OCI-LY7 (cell line): ENCODE results near the gene SPATA45. TPM values are rescaled to one million over a fixed set of nuclear protein-coding genes. Genes with fewer than 3 reads are reported as not detected.

Experiments
- BruUV-seq: library from RNA; stranded (reverse); fragments of 400-500 nt; replicated peaks from 2 replicates; lab custom pipeline; 2021; lab: Mats Ljungman, UMichigan
- CTCF ChIA-PET: fragments of 300-600 bp; sonication (Branson Sonifier 250); formaldehyde crosslinking; loops from one replicate; lab custom pipeline; 2022; ENCODE audit warnings: antibody characterized with exemption; ENCODE audit not compliant: unreplicated experiment; lab: Charles Lee
- POLR2A ChIA-PET: fragments of 300-600 bp; sonication (Branson Sonifier 250); formaldehyde crosslinking; loops from one replicate; lab custom pipeline; 2022; ENCODE audit warnings: antibody characterized with exemption; lab: Charles Lee
- DNase-seq: peaks from one replicate; pipeline ENCODE4 v3.0.0-alpha.2; 2015; ENCODE audit warnings: low spot score
- H2AFZ ChIP-seq: fragments of 200-600 bp; sonication (generic), shearing (Covaris generic); 2 replicates; pipeline ENCODE4 v1.6.1; 2014; ENCODE audit warnings: mild to moderate bottlenecking, antibody characterized with exemption, low read length, moderate library complexity
- H3K27ac ChIP-seq: fragments of 200-600 bp; sonication (generic); 2 replicates; pipeline ENCODE4 v1.5.1; 2014; ENCODE audit warnings: mixed run types, low read depth, mild to moderate bottlenecking, moderate library complexity, low read length, inconsistent platforms; ENCODE audit not compliant: poor library complexity, severe bottlenecking
- H3K36me3 ChIP-seq: fragments of 200-600 bp; sonication (generic); 2 replicates; pipeline ENCODE4 v1.6.1; 2014; ENCODE audit warnings: mild to moderate bottlenecking, antibody characterized with exemption, low read length, moderate library complexity, mixed read lengths; ENCODE audit not compliant: insufficient read depth
- H3K4me1 ChIP-seq: fragments of 200-600 bp; sonication (generic); 2 replicates; pipeline ENCODE4 v1.5.1; 2014; ENCODE audit warnings: mild to moderate bottlenecking, low read length; ENCODE audit not compliant: insufficient read depth, poor library complexity, severe bottlenecking
- H3K4me2 ChIP-seq: fragments of 200-600 bp; sonication (generic); 2 replicates; pipeline ENCODE4 v1.6.1; 2014; ENCODE audit warnings: mild to moderate bottlenecking, low read length
- H3K4me3 ChIP-seq: fragments of 200-600 bp; sonication (generic); 2 replicates; pipeline ENCODE4 v1.5.1; 2014; ENCODE audit warnings: mild to moderate bottlenecking, low read depth, low read length; ENCODE audit not compliant: poor library complexity, severe bottlenecking
- H3K79me2 ChIP-seq: fragments of 200-600 bp; sonication (generic); 2 replicates; pipeline ENCODE4 v1.6.1; 2016; ENCODE audit warnings: low read depth, mild to moderate bottlenecking, low read length, moderate library complexity, mixed read lengths; ENCODE audit not compliant: insufficient read depth
- H3K9me2 ChIP-seq: fragments of 200-600 bp; sonication (generic); 2 replicates; pipeline ENCODE4 v1.6.1; 2016; ENCODE audit warnings: mild to moderate bottlenecking, low read length, mixed read lengths; ENCODE audit not compliant: insufficient read depth
- H3K9me3 ChIP-seq: fragments of 200-600 bp; sonication (generic); 2 replicates; pipeline ENCODE4 v1.6.1; 2014; ENCODE audit warnings: mild to moderate bottlenecking, mixed run types, low read length, mixed read lengths
- H4K20me1 ChIP-seq: fragments of 200-600 bp; sonication (generic); 2 replicates; pipeline ENCODE4 v1.6.1; 2014; ENCODE audit warnings: mild to moderate bottlenecking, antibody characterized with exemption, low read length, moderate library complexity, mixed read lengths; ENCODE audit not compliant: insufficient read depth
- CTCF ChIP-seq: fragments of 200-600 bp; sonication (generic); conservative IDR thresholded peaks from 2 replicates; pipeline ENCODE4 v1.5.1; 2014; ENCODE audit warnings: mild to moderate bottlenecking, antibody characterized with exemption, low read length, moderate library complexity, mixed read lengths
- EZH2phosphoT487 ChIP-seq: fragments of 200-600 bp; sonication (generic); IDR thresholded peaks from 2 replicates; pipeline ENCODE4 v1.6.1; 2018; ENCODE audit warnings: low read depth, borderline replicate concordance, mild to moderate bottlenecking, mixed run types, antibody characterized with exemption, low read length, moderate library complexity, mixed read lengths
- intact Hi-C: fragments of 100-400 bp; cut with micrococcal nuclease; formaldehyde crosslinking; loops from one replicate; pipeline ENCODE4 v1.10.0; 2022; ENCODE audit not compliant: unreplicated experiment
- total RNA-seq, 2 experiments: library from RNA; depleted of rRNA in 1 of 2; stranded (reverse); fragments of >200 nt in 1 of 2; shearing (Covaris generic) in 1 of 2; gene quantifications; 2 replicates each; pipeline ENCODE4 v1.2.3, GENCODE V29; 2014 to 2022

SPATA45 gene
- total RNA-seq, 2 experiments from 2014 or later = 0.74 to 0.82 TPM

- TF ChIP-seq CTCF (no peak), EZH2phosphoT487 (no peak)
- ChIA-PET POLR2A (interaction anchor here (0.6 to 1.5 kb wide), 3 partner anchors 15 to 79 kb away, joined by 3 to 7 read pairs (median 3); no protein-coding TSS in a partner anchor), CTCF (no interaction called here)
- Histone ChIP-seq H3K4me3 (no peak overlapping the region), H3K36me3 (peaks cover 84% of the 10 kb centered on the region), H2AFZ (no peak overlapping the region), H3K9me2 (no peaks in the 10 kb centered on the region), H3K4me2 (no peak overlapping the region), H3K27ac (no peak overlapping the region), H3K9me3 (no peaks in the 10 kb centered on the region), H3K79me2 (no peaks in the 10 kb centered on the region), H4K20me1 (no peaks in the 10 kb centered on the region), H3K4me1 (no peaks in the 10 kb centered on the region)
- intact Hi-C loops = no loop called here
- no peak for DNase-seq
- no TSS peak for BruUV-seq
Observed at GRCh38 chr1:212879947-212880690, 32.7 kb upstream of the SPATA45 start.

- ChIA-PET CTCF (no interaction called here), POLR2A (no interaction called here)
- H2AFZ ChIP-seq = no peak overlapping the region
- no peaks in the 10 kb centered on the region for H4K20me1 ChIP-seq
- no peak for TF ChIP-seq CTCF
- TF ChIP-seq EZH2phosphoT487 = no peak
- no peaks in the 10 kb centered on the region for H3K9me2 ChIP-seq
- peaks cover 84% of the 10 kb centered on the region for H3K36me3 ChIP-seq
- no peaks in the 10 kb centered on the region for H3K4me1 ChIP-seq
- no peaks in the 10 kb centered on the region for H3K79me2 ChIP-seq
- no peaks in the 10 kb centered on the region for H3K9me3 ChIP-seq
- no peak for DNase-seq
- no TSS peak for BruUV-seq
- H3K4me2 ChIP-seq = no peak overlapping the region
- H3K4me3 ChIP-seq = no peak overlapping the region
- no peak overlapping the region for H3K27ac ChIP-seq
- intact Hi-C loops = no loop called here
Observed at GRCh38 chr1:212878418-212878817, 31.0 kb upstream of the SPATA45 start.

- DNase-seq = no peak
- POLR2A ChIA-PET = no interaction called here
- BruUV-seq = no TSS peak
- Histone ChIP-seq H3K79me2 (no peaks in the 10 kb centered on the region), H3K9me2 (no peaks in the 10 kb centered on the region), H3K4me2 (no peak overlapping the region), H2AFZ (no peak overlapping the region), H3K4me1 (no peaks in the 10 kb centered on the region), H3K4me3 (no peak overlapping the region), H3K27ac (no peak overlapping the region), H3K9me3 (no peaks in the 10 kb centered on the region), H4K20me1 (no peaks in the 10 kb centered on the region), H3K36me3 (peaks cover 85% of the 10 kb centered on the region)
- TF ChIP-seq EZH2phosphoT487 (no peak), CTCF (no peak)
- intact Hi-C loops = no loop called here
- CTCF ChIA-PET = no interaction called here
Observed at GRCh38 chr1:212873518-212873917, 26.1 kb upstream of the SPATA45 start.
